Measurements from ENCODE around the gene SLC9A7. TPM values are rescaled to one million over a fixed set of nuclear protein-coding genes. Genes with fewer than 3 reads are reported as not detected.

Gene SLC9A7
- total and polyA plus RNA-seq, 4 donors, result 2.3 to 13.2 (median 3.1) TPM

GRCh38 chrX:46803140-46803539 lies 44.2 kb upstream of the SLC9A7 start:
- Histone ChIP-seq H3K9me3 (ENCODE audit: control insufficient read depth in 4 of 4, low read length in 3 of 4) (no peaks in the 10 kb centered on the region), H3K36me3 (ENCODE audit: control insufficient read depth in 4 of 4, insufficient read depth in 3 of 4, low read depth in 1 of 4, low read length in 3 of 4) (no peaks in the 10 kb centered on the region), H3K27ac (ENCODE audit: low read depth in 1 of 2, low read length in 2 of 2) (no peak overlapping the region), H3K4me3 (ENCODE audit: low read depth in 1 of 3, low read length in 3 of 3) (no peak overlapping the region), H3K9ac (ENCODE audit: low read depth in 1 of 2, low read length in 2 of 2) (no peak overlapping the region), H3K4me1 (ENCODE audit: control insufficient read depth in 4 of 4, insufficient read depth in 4 of 4, low read length in 3 of 4) (no peaks in the 10 kb centered on the region), H3K27me3 (ENCODE audit: control insufficient read depth in 4 of 4, insufficient read depth in 4 of 4, low read length in 3 of 4) (no peaks in the 10 kb centered on the region)
- WGBS, result 47% methylated on average over 3 of the region's 3 CpGs
- no peak for TF ChIP-seq GABPA (IDR thresholded peaks at IDR 0.05 in 1 of 2, conservative IDR thresholded peaks at IDR 0.05 in 1 of 2)
- no peak for TF ChIP-seq EGR1 (IDR thresholded peaks at IDR 0.05; ENCODE audit: low read depth in 2 of 2)
- TF ChIP-seq RXRA (IDR thresholded peaks at IDR 0.05), result no peak
- TF ChIP-seq CTCF (IDR thresholded peaks at IDR 0.05; ENCODE audit: low read depth, low read length, missing input control), result peak; percentile 22
- peak; percentile 48 to 72 for TF ChIP-seq RAD21 (IDR thresholded peaks at IDR 0.05)
- peak in 1 of 2 donors; percentile 30 for TF ChIP-seq HNF4A (conservative IDR thresholded peaks at IDR 0.05)
- DNase-seq (ENCODE audit: low spot score), result no peak

DNA sequence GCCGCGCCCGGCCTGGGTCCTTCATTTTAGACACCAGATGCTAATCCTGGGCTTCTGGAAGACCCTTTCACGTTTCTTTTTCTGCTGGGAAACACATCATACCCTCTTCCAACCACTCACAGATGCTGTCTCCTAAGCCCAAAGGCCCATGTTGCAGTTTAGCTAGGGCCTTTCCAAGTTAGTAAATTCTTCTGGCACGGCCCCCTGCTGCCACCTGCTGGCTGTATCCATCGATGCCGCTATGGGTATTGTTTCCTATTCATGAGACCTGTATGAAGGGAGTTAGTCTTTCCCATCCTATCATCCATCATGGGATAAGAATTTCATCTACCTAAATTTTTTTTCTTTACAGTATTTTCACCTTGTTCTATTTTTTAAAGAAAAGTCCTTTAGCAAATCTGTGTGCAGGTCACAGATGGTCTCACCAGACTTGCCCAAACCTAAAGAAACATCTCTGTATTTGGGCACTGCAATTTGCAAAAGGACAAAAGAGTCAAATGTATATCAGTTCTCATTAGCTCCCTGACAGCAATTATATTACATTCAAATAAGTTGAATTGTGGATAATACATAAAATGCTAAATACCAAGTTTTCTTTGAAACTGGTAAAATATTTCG lies 37.8 kb upstream of the SLC9A7 start:
- H3K9me3 ChIP-seq (ENCODE audit: control insufficient read depth in 4 of 4, low read length in 3 of 4), result no peaks in the 10 kb centered on the region
- H3K4me3 ChIP-seq (ENCODE audit: low read depth in 1 of 3, low read length in 3 of 3), result no peak overlapping the region
- H3K36me3 ChIP-seq (ENCODE audit: control insufficient read depth in 4 of 4, insufficient read depth in 3 of 4, low read depth in 1 of 4, low read length in 3 of 4), result no peaks in the 10 kb centered on the region
- TF ChIP-seq GABPA (IDR thresholded peaks at IDR 0.05 in 1 of 2, conservative IDR thresholded peaks at IDR 0.05 in 1 of 2) (no peak), RAD21 (IDR thresholded peaks at IDR 0.05) (peak; percentile 91 to 95), CTCF (IDR thresholded peaks at IDR 0.05; ENCODE audit: low read depth, low read length, missing input control) (peak; percentile 77), HNF4G (IDR thresholded peaks at IDR 0.05) (no peak)
- peaks cover 0 to 9% (median 6%) of the 10 kb centered on the region in 4 donors for H3K4me1 ChIP-seq (ENCODE audit: control insufficient read depth in 4 of 4, insufficient read depth in 4 of 4, low read length in 3 of 4)
- DNase-seq (ENCODE audit: low spot score), result peak; percentile 71
- 48% methylated on average over 8 of the region's 8 CpGs for WGBS
- no peaks in the 10 kb centered on the region for H3K27me3 ChIP-seq (ENCODE audit: control insufficient read depth in 4 of 4, insufficient read depth in 4 of 4, low read length in 3 of 4)
- no peak overlapping the region for H3K9ac ChIP-seq (ENCODE audit: low read depth in 1 of 2, low read length in 2 of 2)
- H3K27ac ChIP-seq (ENCODE audit: low read depth in 1 of 2, low read length in 2 of 2), result no peak overlapping the region

DNA sequence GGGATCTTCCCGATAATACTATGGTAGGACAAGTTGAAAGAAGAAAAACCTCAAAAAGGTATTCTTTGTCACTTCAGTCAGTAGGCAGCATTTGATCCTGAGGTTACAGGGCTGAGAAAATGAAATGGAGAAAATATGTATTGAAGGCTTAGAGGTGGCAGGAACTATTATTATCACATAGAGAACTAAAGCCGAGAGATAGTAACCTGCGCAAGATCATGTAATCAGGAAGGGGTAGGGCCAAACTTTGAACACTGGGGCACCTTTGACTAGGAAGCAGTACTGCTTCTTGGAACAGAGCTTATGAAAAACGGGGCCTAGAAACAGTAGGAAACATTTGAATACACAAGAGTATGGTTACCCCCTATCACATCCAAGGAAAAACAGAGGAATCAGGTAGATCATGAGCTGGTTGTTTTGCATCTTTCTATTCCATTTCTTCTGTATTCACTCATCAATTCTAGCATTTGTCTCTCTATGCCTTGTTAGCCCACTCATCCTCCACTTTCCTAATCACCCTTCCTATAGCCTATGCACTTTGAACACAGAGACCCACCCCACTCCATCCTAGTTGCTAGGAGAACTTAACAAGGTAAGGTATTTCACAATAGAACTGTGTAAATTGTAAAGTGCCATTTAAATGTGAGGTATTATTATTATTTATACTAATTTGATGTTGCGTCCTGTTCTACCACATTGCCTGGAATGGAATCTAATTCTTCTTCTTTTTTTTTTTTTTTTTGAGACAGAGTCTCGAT lies 34.6 kb upstream of the SLC9A7 start:
- H3K9ac ChIP-seq (ENCODE audit: low read depth in 1 of 2, low read length in 2 of 2), result no peak overlapping the region
- no peak for DNase-seq (ENCODE audit: low spot score)
- H3K4me1 ChIP-seq (ENCODE audit: control insufficient read depth in 4 of 4, insufficient read depth in 4 of 4, low read length in 3 of 4), result peaks cover 0 to 9% (median 6%) of the 10 kb centered on the region in 4 donors
- H3K9me3 ChIP-seq (ENCODE audit: control insufficient read depth in 4 of 4, low read length in 3 of 4), result no peaks in the 10 kb centered on the region
- H3K27ac ChIP-seq (ENCODE audit: low read depth in 1 of 2, low read length in 2 of 2), result peak overlapping the region; percentile 13 to 79
- H3K27me3 ChIP-seq (ENCODE audit: control insufficient read depth in 4 of 4, insufficient read depth in 4 of 4, low read length in 3 of 4), result no peaks in the 10 kb centered on the region
- WGBS, result 78% methylated on average over 6 of the region's 6 CpGs
- H3K36me3 ChIP-seq (ENCODE audit: control insufficient read depth in 4 of 4, insufficient read depth in 3 of 4, low read depth in 1 of 4, low read length in 3 of 4), result no peaks in the 10 kb centered on the region
- no peak overlapping the region for H3K4me3 ChIP-seq (ENCODE audit: low read depth in 1 of 3, low read length in 3 of 3)
- TF ChIP-seq, protein P1, sequence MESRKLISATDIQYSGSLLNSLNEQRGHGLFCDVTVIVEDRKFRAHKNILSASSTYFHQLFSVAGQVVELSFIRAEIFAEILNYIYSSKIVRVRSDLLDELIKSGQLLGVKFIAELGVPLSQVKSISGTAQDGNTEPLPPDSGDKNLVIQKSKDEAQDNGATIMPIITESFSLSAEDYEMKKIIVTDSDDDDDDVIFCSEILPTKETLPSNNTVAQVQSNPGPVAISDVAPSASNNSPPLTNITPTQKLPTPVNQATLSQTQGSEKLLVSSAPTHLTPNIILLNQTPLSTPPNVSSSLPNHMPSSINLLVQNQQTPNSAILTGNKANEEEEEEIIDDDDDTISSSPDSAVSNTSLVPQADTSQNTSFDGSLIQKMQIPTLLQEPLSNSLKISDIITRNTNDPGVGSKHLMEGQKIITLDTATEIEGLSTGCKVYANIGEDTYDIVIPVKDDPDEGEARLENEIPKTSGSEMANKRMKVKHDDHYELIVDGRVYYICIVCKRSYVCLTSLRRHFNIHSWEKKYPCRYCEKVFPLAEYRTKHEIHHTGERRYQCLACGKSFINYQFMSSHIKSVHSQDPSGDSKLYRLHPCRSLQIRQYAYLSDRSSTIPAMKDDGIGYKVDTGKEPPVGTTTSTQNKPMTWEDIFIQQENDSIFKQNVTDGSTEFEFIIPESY (IDR thresholded peaks at IDR 0.05), result no peak
- TF ChIP-seq JUND (IDR thresholded peaks at IDR 0.05), result no peak
- no peak for TF ChIP-seq RXRA (IDR thresholded peaks at IDR 0.05)
- TF ChIP-seq HNF4A (conservative IDR thresholded peaks at IDR 0.05), result no peak
- TF ChIP-seq NR2F2 (IDR thresholded peaks at IDR 0.05), result no peak
- no peak for TF ChIP-seq FOXA2 (IDR thresholded peaks at IDR 0.05)
- no peak for TF ChIP-seq SP1 (IDR thresholded peaks at IDR 0.05)
- TF ChIP-seq CTCF (IDR thresholded peaks at IDR 0.05; ENCODE audit: low read depth, low read length, missing input control), result no peak
- no peak for TF ChIP-seq HNF4G (IDR thresholded peaks at IDR 0.05)
- TF ChIP-seq, protein P2, sequence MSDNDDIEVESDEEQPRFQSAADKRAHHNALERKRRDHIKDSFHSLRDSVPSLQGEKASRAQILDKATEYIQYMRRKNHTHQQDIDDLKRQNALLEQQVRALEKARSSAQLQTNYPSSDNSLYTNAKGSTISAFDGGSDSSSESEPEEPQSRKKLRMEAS (IDR thresholded peaks at IDR 0.05), result no peak
- TF ChIP-seq, protein P3, sequence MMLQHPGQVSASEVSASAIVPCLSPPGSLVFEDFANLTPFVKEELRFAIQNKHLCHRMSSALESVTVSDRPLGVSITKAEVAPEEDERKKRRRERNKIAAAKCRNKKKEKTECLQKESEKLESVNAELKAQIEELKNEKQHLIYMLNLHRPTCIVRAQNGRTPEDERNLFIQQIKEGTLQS (IDR thresholded peaks at IDR 0.05), result no peak
- no peak for TF ChIP-seq GABPA (IDR thresholded peaks at IDR 0.05 in 1 of 2, conservative IDR thresholded peaks at IDR 0.05 in 1 of 2)
- no peak for TF ChIP-seq FOXA1 (IDR thresholded peaks at IDR 0.05)
